GM18873 (cell line): Measurements from ENCODE around the gene PDCD1.
"Not testable (repeated sequence)": the region's sequence is repeated elsewhere in the genome, so short reads cannot be mapped to it uniquely, and the experiment has no call there.

Experiments used
- ATAC-seq: cut with Tn5 transposase; IDR thresholded peaks from one replicate; pipeline ENCODE4 v1.9.1; 2021; ENCODE audit warnings: mild to moderate bottlenecking, moderate library complexity, moderate number of reproducible peaks; ENCODE audit not compliant: unreplicated experiment, low FRiP score

PDCD1 gene

GRCh38 chr2:241879326-241879725 is 20.6 kb upstream of the PDCD1 start:
- no peak for ATAC-seq

GRCh38 chr2:241877989-241878970 is 19.6 kb upstream of the PDCD1 start:
- ATAC-seq = no peak

DNA sequence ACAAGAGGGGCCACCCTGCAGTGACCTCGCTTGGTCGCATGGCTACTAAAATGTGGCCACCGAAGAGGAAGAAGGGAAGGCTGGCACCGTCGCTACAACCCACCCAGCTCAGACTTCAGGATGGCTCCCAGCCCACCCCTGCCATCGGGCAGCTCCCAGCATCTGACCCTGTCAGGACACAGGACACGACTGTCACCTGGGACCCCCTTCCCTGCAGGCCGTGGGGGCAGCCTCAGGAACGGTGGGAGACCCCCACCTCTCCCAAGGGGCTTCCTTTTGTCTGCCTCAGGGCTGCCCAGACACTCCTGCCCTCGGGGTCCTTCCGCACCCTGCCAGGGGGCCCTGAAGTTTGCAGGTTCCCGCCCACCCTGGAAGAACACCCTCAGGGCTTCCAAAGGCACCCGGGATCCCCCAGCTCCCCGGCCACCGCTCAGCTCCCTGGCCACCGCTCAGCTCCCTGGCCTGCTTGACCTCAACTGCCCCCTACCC is 18.5 kb upstream of the PDCD1 start:
- no peak for ATAC-seq

DNA sequence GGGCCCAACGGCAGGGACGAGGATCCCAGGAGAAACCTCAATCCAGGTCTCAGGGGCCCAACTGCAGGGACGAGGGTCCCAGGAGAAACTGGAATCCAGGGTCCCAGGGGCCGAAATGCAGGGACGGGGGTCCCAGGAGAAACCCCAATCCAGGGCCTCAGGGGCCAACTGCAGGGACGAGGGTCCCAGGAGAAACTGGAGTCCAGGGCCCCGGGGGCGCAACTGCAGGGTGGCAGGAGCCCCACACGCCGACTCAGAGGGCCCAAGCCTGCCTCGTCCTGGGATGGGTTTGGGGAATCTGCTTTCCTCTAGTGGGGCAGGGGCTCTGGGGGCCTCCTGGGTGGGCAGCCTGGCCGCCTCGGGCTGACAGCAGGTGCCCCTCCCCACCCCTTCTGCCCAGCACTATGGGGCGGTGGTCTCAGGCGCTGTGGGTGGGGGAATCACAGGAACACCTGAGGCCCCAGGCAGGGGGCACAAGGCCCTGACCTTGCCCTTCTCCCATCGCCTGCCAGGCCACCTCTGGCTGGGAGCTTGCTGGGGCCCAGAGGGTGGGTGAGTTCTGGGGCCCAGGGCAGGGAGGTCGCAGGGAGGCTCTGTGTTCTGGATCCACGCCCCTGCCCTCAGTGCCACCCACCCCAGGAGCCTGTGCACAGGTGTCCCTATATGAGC is 18.0 kb upstream of the PDCD1 start:
- ATAC-seq = no peak

- not testable (repeated sequence) for ATAC-seq
Observed at GRCh38 chr2:241875754-241876527, 17.2 kb upstream of the PDCD1 start.

DNA sequence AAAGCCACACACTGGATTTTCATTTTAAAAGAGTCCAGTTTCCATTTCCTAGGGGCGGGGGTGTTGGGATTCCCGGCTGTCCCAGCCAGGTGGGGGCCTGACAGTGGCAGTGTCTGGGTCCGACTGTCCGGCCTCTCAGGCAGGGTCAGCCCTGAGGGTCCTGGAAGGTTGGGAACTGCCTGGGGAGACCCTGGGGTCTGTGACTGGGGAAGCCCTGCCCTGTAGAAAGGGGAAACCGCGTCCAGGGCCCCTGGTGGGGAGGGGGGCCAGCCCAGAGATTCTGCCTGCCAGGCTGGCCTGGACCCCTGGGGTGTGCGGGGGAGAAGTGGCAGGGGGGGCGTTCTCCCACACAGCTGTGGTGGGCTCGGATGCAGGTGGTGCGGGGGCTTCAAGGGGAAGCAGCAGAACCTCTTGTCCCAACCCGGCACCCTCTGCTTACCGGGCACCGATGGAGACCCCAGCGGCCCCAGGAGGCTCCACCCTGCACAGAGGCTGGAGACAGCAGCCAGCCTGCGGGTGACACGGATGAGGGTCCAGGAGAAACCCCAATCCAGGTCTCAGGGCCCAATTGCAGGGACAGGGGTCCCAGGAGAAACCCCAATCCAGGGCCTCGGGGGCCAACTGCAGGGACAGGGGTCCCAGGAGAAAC is 15.7 kb upstream of the PDCD1 start:
- ATAC-seq = no peak

GRCh38 chr2:241873803-241874110 is 15.1 kb upstream of the PDCD1 start:
- no peak for ATAC-seq

DNA sequence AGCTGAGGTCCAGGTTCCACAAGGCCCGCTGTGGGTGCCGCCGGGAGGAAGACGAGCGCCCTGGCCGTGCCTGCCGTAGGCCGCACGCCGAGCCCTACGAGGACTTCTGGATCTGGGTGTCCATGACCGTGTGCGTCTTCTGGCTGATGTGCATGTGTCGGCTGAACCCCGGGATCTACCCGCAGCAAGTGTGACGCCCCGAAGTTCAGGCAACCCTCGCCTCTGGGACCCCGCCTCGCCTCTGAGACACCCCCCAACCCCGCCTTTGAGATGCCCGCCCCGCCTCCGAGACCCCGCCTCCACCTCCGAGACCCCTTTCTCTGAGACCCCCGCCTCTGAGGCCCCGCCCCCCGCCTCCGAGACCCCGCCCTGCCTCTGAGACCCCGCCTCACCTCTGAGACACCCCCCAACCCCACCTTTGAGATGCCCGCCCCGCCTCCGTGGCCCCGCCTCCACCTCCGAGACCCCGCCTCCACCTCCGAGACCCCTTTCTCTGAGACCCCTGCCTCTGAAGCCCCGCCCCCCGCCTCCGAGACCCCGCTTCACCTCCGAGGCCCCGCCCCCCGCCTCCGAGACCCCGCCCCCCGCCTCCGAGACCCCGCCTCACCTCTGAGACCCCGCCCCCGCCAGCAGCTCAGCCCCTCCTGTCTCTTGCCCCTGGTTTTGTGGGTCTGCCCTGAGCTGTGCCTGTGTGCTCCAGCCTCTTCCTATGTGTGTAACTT is 14.5 kb upstream of the PDCD1 start:
- no peak for ATAC-seq

- ATAC-seq = no peak
Observed at GRCh38 chr2:241872313-241872642, 13.6 kb upstream of the PDCD1 start.

DNA sequence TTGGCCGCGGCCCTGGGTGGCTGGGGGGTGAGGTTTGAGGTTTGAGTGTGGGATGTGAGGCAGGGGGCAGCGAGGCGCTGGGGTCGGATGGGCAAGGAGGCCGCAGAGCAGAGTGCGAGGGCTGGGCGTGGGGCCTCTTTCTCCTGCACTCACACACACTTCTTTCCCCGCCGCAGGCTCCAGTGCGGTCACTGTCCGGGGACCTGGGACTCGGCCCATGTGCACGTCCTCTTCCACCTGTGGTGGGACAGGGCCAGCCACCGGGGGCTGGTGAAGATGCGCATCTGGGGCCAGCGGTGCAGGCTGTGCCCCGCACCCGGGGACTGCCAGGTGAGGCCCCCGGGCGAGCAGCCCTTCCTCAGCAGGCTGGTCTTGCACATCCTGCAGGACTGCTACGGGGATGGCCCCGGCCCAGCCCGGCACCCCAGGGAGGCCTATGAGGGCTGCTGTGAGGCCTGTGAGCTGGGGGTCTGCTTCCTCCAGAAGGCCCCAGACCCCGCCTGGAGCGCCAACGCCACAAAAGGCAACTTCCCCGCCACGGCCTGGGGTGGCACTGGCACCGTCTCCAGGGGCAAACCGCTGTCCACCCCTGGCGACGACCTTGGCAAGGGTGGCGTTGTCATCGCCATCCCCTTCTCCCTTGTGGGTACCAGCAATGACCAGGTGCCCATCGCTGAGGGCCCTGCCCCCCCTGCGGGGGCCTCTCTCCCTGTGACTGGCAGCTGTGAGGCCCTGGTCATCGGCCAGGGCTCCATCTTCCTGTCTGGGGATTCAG is 13.0 kb upstream of the PDCD1 start:
- no peak for ATAC-seq

DNA sequence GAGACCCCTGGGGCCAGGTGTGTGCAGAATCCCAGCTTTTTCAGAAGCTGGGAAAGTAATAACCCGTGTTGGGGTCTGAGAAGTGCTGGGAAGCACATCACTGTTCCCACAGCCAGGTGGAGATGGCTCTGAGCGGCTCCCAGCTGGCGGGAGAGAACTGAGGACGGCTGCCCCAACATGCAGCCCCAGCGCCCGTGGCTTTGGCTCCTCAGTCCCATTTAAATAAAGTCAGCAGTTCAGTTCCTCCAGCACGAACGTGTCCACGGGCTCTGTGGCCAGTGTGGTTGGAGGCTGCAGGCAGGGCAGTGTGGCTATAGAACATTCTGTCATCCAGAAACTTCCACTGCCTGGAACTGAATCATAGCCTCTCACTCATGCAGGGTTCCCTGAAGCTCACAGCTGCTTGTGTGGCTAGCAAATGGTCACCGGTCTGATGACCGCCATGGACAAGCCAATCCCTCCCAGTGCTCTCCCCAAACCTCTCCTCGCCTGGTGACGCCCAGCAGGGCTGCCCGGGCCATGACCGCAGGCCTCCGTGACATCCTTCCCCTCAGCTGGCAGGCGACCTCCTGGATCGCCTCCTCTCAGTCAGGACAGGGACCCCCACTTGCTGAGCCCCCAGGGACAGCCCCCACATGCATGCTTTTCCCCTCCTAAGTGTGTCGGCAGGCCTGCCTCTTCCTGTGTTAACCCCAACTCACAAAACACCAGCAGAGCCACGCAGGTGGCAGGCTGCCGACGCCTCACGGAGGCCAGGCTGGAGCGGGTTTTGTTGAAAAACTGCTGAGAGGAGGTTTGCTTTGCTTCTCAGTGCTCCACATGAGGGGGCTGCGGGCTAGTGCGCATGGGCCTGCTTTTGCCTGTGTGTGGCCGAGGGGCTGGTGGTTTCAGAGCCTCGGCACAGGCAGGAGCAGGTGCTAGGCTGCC is 12.2 kb upstream of the PDCD1 start:
- ATAC-seq = no peak

DNA sequence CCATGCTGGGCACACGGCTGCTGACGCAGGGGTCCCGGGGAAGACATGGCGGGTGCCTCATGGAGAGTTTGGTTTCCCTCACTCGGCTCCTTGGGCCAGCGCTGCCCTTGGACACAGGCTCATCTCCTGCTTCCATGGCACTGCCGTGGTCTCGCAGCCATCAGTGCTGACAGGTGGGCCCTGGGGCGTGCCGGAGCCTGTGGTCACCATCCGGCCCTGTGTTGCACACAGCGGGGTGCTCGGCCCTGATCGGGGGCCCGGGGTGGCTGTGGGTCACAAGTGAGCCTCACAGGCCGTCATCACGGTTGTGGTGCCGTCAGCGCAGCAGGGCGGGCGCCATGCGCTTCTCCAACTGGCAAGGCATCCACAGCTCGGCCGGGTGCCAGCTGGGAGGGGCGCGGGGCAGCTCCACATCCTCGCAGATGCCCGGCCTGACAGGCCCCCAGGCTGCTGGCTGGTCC is 11.4 kb upstream of the PDCD1 start:
- no peak for ATAC-seq

DNA sequence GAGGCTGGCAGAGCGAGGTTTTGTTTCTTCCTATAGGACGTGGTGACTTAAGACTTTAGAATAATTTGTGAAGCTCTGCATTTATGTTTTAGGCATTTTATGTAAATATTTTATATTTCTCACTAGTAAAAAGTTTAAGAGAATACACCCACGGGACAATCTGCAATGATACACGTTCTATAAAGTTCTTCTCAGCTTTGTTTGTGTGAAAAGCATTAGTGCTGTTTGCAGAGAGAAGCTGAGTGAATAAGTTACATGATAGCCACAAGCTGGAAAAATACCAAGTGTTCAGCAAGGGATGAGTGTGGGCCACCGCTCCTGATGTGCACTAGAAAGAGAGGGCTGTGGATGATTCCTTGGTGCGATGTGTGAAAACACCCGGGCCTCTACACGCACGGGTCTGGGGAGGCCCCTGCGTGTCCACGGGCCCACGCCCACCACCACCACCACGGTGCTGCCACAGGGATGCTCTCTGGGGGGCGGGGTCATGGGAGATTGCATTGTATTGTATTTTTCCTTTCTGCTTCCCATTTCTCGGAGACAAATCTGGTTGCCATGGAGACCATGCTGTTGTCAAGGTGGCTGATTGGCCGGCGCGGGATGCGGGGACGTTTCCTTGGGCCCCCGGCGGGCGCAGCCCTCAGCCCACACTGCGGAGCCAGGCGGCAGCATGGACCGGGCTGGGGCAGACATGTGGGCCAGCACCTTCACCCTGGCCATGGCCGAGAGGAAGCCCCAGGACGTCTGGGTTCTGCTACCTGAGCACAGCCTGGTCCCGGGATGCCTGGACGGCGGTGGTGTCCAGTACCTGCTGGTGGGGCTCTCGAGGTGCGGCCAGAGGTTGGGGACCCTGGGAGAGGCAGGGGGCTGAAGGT is 10.6 kb upstream of the PDCD1 start, which contains the start of gene RTP5:
Gene RTP5, plus strand, starts transcription at position 643 of the 875 bp plus-strand sequence. Its CDS starts 28 bp downstream, at position 671.
- no peak for ATAC-seq

- ATAC-seq = no peak
Observed at GRCh38 chr2:241868661-241869081, 10.0 kb upstream of the PDCD1 start.

GRCh38 chr2:241867776-241868420 is 9.2 kb upstream of the PDCD1 start:
- ATAC-seq = no peak
